K562 (cell line): ENCODE measurements around the gene ENPP6. TPM values are rescaled to one million over a fixed set of nuclear protein-coding genes. Genes with fewer than 3 reads are reported as not detected.

Experiments used
- ATAC-seq: fragments of 200-7000 bp; cut with Tn5 transposase; 3 replicates; pipeline ENCODE4 v1.9.1; 2020; ENCODE audit warnings: moderate library complexity
- BruUV-seq: library from RNA; stranded (reverse); fragments of 400-500 nt; replicated peaks from 2 replicates; lab custom pipeline; 2021; lab: Mats Ljungman, UMichigan
- CTCF ChIA-PET: fragments of 300-600 bp; formaldehyde crosslinking; extraction: SDS; loops from one replicate; lab custom pipeline; 2021; ENCODE audit warnings: low intra/inter-chr PET ratio; lab: Yijun Ruan, JAX
- POLR2A ChIA-PET: fragments of 300-600, 350-650 bp; sonication (Branson Sonifier 250); formaldehyde crosslinking; extraction: SDS; loops from one replicate; lab custom pipeline; 2021; ENCODE audit warnings: antibody characterized with exemption, inconsistent platforms; lab: Yijun Ruan, JAX
- DNase-seq, 4 experiments: peaks; one replicate each; pipeline versions ENCODE4 v3.0.0 to v3.0.0-alpha.2; 2011 to 2018; ENCODE audit warnings: low spot score in 3 of 4, mixed read lengths in 3 of 4; ENCODE audit errors: extremely low read depth in 1 of 4
- FAIRE-seq: peaks from 2 replicates; lab custom pipeline; 2011; peaks lifted over from hg19 to GRCh38; lab: Jason Lieb, UNC
- H2AFZ ChIP-seq: 2 replicates; pipeline ENCODE4 v1.6.0; 2011; ENCODE audit warnings: low read depth, low read length, control low read depth, inconsistent platforms
- H3K27ac ChIP-seq: fragments of 200-600 bp; 3 replicates; pipeline ENCODE4 v1.8.0; 2011; ENCODE audit warnings: low read depth, mild to moderate bottlenecking, control low read depth, inconsistent platforms, low read length, moderate library complexity, mixed read lengths; ENCODE audit errors: extremely low read depth
- H3K27me3 ChIP-seq, 2 experiments: fragments of 300-600 bp in 1 of 2; 2 replicates in 1 of 2; 3 replicates in 1 of 2; pipeline versions ENCODE4 v1.6.0 to v1.8.0; 2011; ENCODE audit warnings: inconsistent platforms in 2 of 2, low read length in 2 of 2, mild to moderate bottlenecking in 1 of 2, mixed read lengths in 1 of 2, moderate library complexity in 1 of 2; ENCODE audit not compliant: control insufficient read depth in 2 of 2, insufficient read depth in 2 of 2
- H3K36me3 ChIP-seq: fragments of 300-600 bp; 3 replicates; pipeline ENCODE4 v1.8.0; 2011; ENCODE audit warnings: mild to moderate bottlenecking, low read length, inconsistent platforms; ENCODE audit not compliant: control insufficient read depth, insufficient read depth
- H3K4me1 ChIP-seq, 2 experiments: fragments of 200-600 bp in 1 of 2; replicated peaks in 1 of 2; 2 replicates in 1 of 2; 3 replicates in 1 of 2; pipeline versions ENCODE4 v1.5.1 to v1.8.0; 2011; ENCODE audit warnings: inconsistent platforms in 2 of 2, low read length in 2 of 2, mild to moderate bottlenecking in 1 of 2, mixed read lengths in 1 of 2, moderate library complexity in 1 of 2; ENCODE audit not compliant: control insufficient read depth in 2 of 2, insufficient read depth in 2 of 2
- H3K4me2 ChIP-seq: 2 replicates; pipeline ENCODE4 v1.6.1; 2011; ENCODE audit warnings: low read length, control low read depth, inconsistent platforms, mixed read lengths; ENCODE audit not compliant: insufficient read depth
- H3K4me3 ChIP-seq: fragments of 200-600 bp; sonication (generic), shearing (Covaris generic); 2 replicates; pipeline ENCODE4 v1.5.1; 2016; ENCODE audit warnings: control low read depth, inconsistent platforms
- H3K79me2 ChIP-seq: fragments of 200-600 bp; 3 replicates; pipeline ENCODE4 v1.8.0; 2011; ENCODE audit warnings: low read length, inconsistent platforms; ENCODE audit not compliant: control insufficient read depth, insufficient read depth
- H3K9ac ChIP-seq, 2 experiments: 2 replicates each; pipeline versions ENCODE4 v1.6.0 to v1.6.1; 2011; ENCODE audit warnings: low read depth in 2 of 2, low read length in 2 of 2, control low read depth in 1 of 2, inconsistent platforms in 1 of 2, mild to moderate bottlenecking in 1 of 2, mixed read lengths in 1 of 2; ENCODE audit not compliant: insufficient read depth in 1 of 2
- H3K9me1 ChIP-seq: one replicate; pipeline ENCODE4 v1.6.0; 2011; ENCODE audit warnings: inconsistent platforms, mild to moderate bottlenecking, low read length, moderate library complexity; ENCODE audit not compliant: control insufficient read depth, insufficient read depth
- H3K9me3 ChIP-seq: replicated peaks from 2 replicates; pipeline ENCODE4 v1.5.1; 2011; ENCODE audit warnings: low read depth, low read length, inconsistent platforms; ENCODE audit not compliant: control insufficient read depth, insufficient read depth
- H4K20me1 ChIP-seq: replicated peaks from 2 replicates; pipeline ENCODE4 v1.6.1; 2011; ENCODE audit warnings: low read length, inconsistent platforms, mixed read lengths; ENCODE audit not compliant: control insufficient read depth, insufficient read depth
- HMG20A ChIP-seq: fragments of 450-650 bp; formaldehyde crosslinking; conservative IDR thresholded peaks from 2 replicates; pipeline ENCODE4 v1.4.0; 2020; ENCODE audit warnings: mild to moderate bottlenecking, mixed read lengths
- MAFF ChIP-seq: IDR thresholded peaks from 2 replicates; pipeline ENCODE4 v1.6.1; 2012; ENCODE audit warnings: low read length, improper control_type of control experiment
- MNT ChIP-seq, 2 experiments: fragments of 450-650 bp; conservative IDR thresholded peaks; 2 replicates each; pipeline ENCODE4 v1.6.1; 2017; ENCODE audit warnings: mild to moderate bottlenecking in 2 of 2, moderate library complexity in 2 of 2
- NCOA1 ChIP-seq: fragments of 450-650 bp; IDR thresholded peaks from 2 replicates; pipeline ENCODE4 v1.6.1; 2016; ENCODE audit warnings: low read depth
- NONO ChIP-seq, 2 experiments: fragments of 200-400 bp in 1 of 2; fragments of 450-650 bp in 1 of 2; formaldehyde crosslinking in 1 of 2; IDR thresholded peaks; 2 replicates each; pipeline ENCODE4 v1.6.1; 2017; ENCODE audit warnings: low read depth in 2 of 2, mild to moderate bottlenecking in 2 of 2, moderate library complexity in 2 of 2, low read length in 1 of 2
- PHF21A ChIP-seq: fragments of 450-650 bp; IDR thresholded peaks from 2 replicates; pipeline ENCODE4 v1.6.1; 2017; ENCODE audit warnings: low read depth, borderline replicate concordance
- RBBP5 ChIP-seq: fragments of 200-600 bp; sonication (generic); IDR thresholded peaks from 2 replicates; pipeline ENCODE4 v1.6.1; 2012; ENCODE audit warnings: borderline replicate concordance, mild to moderate bottlenecking, low read length, control low read depth, inconsistent platforms; ENCODE audit not compliant: insufficient read depth, poor library complexity, severe bottlenecking
- SREBF2 ChIP-seq: sonication (generic); formaldehyde crosslinking; IDR thresholded peaks from 2 replicates; pipeline ENCODE4 v1.4.0; 2020; ENCODE audit warnings: mild to moderate bottlenecking, missing genetic modification reagents
- TCF3 ChIP-seq: sonication (generic); formaldehyde crosslinking; IDR thresholded peaks from 2 replicates; pipeline ENCODE4 v1.4.0; 2020; ENCODE audit warnings: mild to moderate bottlenecking, missing genetic modification reagents
- ZC3H8 ChIP-seq: fragments of 450-650 bp; IDR thresholded peaks from 2 replicates; pipeline ENCODE4 v1.6.1; 2017
- ZNF551 ChIP-seq: fragments of 250-450 bp; sonication (Bioruptor Pico); IDR thresholded peaks from 2 replicates; pipeline ENCODE4 v1.5.0; 2021; ENCODE audit warnings: mild to moderate bottlenecking, moderate library complexity
- ZNF584 ChIP-seq: fragments of 200-800 bp; sonication (Bioruptor generic); IDR thresholded peaks from 2 replicates; pipeline ENCODE4 v1.6.1; 2016; ENCODE audit warnings: low read depth, mild to moderate bottlenecking, missing genetic modification characterization, missing compliant biosample characterization
- ZNF766 ChIP-seq: fragments of 200-800 bp; sonication (Bioruptor generic); conservative IDR thresholded peaks from 2 replicates; pipeline ENCODE4 v1.6.1; 2016; ENCODE audit warnings: missing genetic modification characterization, missing compliant biosample characterization
- WGBS: fragments of 100-300 bp; shearing (Covaris generic); methylation state at CpG from one replicate; pipeline ENCODE4 v1.1.6; 2016; ENCODE audit warnings: low coverage, mixed read lengths; ENCODE audit not compliant: insufficient coverage; ENCODE audit errors: missing lambda C conversion rate; 5-methylcytosine and 5-hydroxymethylcytosine counted together
- in situ Hi-C: fragments of 300-500 bp; cut with MboI; formaldehyde crosslinking; loops from 4 replicates; pipeline ENCODE4 v1.15.0; 2018; ENCODE audit warnings: inconsistent platforms, mixed read lengths
- intact Hi-C: fragments of 100-400 bp; cut with micrococcal nuclease; formaldehyde crosslinking; loops from 2 replicates; pipeline ENCODE4 v1.14.2; 2022
- polyA plus RNA-seq, 8 experiments: library from polyadenylated mRNA; depleted of rRNA in 4 of 8; stranded (reverse) in 5 of 8; unstranded in 3 of 8; fragments of >200 nt; fragmentation: Nextera tagmentation in 2 of 8; fragmentation: Illumina TruSeq in 1 of 8; extraction: Ambion mirVana in 2 of 8; extraction: Trizol in 1 of 8; gene quantifications; 2 replicates each; pipeline versions ENCODE4 v1.2.1 to v1.2.3, GENCODE V29; 2011 to 2014; ENCODE audit warnings: inconsistent platforms in 1 of 8, missing spikeins in 1 of 8
- total RNA-seq, 7 experiments: library from RNA; depleted of rRNA in 6 of 7; stranded (reverse); fragments of >200 nt in 6 of 7; fragmentation: Illumina TruSeq in 2 of 7; extraction: Trizol in 2 of 7; gene quantifications; 2 replicates each; pipeline versions ENCODE4 v1.2.1 to v1.2.3, GENCODE V29; 2011 to 2021; ENCODE audit warnings: low replicate concordance in 1 of 7
- TF ChIP-seq, protein P1 (sequence below): fragments of 450-650 bp; formaldehyde crosslinking; IDR thresholded peaks from 2 replicates; pipeline ENCODE4 v1.4.0; 2020; ENCODE audit warnings: mild to moderate bottlenecking, moderate library complexity
- TF ChIP-seq, protein P2 (sequence below): sonication (generic); formaldehyde crosslinking; IDR thresholded peaks from 2 replicates; pipeline ENCODE4 v1.5.0; 2020; ENCODE audit warnings: missing genetic modification reagents
- TF ChIP-seq, protein P3 (sequence below): fragments of 450-650 bp; formaldehyde crosslinking; IDR thresholded peaks from 2 replicates; pipeline ENCODE4 v1.4.0; 2022; ENCODE audit warnings: mild to moderate bottlenecking, moderate library complexity

The ENPP6 gene
- total and polyA plus RNA-seq, 9 of the 15 experiments (the other 6 are each of a cell fraction or from before 2014, with no cell fraction given), result 0.29 TPM; not detected in 8

DNA sequence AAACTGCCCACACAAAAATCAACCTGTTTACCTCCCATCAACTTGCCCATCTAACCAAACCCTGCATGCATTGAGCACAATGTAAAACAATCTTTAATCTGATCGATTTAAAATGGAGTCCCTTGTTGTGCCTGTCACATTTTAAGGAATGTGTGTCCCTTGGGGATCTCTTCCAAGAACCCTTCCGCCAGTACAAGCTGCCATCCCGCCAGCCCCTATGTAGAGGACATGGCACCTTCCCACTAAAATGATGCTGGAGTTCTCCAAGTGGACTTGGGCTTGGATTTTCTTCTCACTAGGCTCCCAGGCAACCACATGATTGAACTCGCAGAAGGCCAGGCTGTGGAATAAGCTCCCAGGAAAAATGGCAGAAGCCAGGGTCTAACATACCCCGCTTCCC, 45.8 kb upstream of the ENPP6 start:
- Histone ChIP-seq H3K27ac (no peak overlapping the region), H3K9me1 (no peaks in the 10 kb centered on the region), H2AFZ (peak overlapping the region; percentile 73), H3K27me3 (peaks cover under 1 to 3% of the 10 kb centered on the region in 2 experiments; a peak in 3 of 5 replicates), H3K4me2 (peak overlapping the region; percentile 47; the same call in 1 of the 2 replicates), H3K9ac (no peak overlapping the region), H4K20me1 (no peaks in the 10 kb centered on the region), H3K9me3 (no peaks in the 10 kb centered on the region), H3K36me3 (no peaks in the 10 kb centered on the region), H3K4me1 (peaks cover 0 to 19% of the 10 kb centered on the region in 2 experiments; a peak in 3 of 5 replicates), H3K79me2 (no peaks in the 10 kb centered on the region), H3K4me3 (no peak overlapping the region)
- WGBS, result 9% methylated on average over 5 of the region's 5 CpGs
- in situ Hi-C loops, result no loop called here
- CTCF ChIA-PET, result interaction anchor here (3.6 kb wide), 1 partner anchor 275 kb away, joined by 31 read pairs; no protein-coding TSS in a partner anchor
- no TSS peak for BruUV-seq
- intact Hi-C loops, result loop anchor here (5.0 to 10.0 kb wide), 2 partner anchors 384 to 471 kb away; partner anchors contain the start of genes CASP3, CENPU and PRIMPOL
- no peak for ATAC-seq
- POLR2A ChIA-PET, result interaction anchor here (1.0 to 1.1 kb wide), 3 partner anchors 273 to 471 kb away, joined by 3 to 6 read pairs (median 4); partner anchors contain the start of genes CASP3 and CENPU
- DNase-seq, result no peak
- no peak for FAIRE-seq
- TF ChIP-seq HMG20A (no peak), NCOA1 (no peak), MAFF (no peak), SREBF2 (CRISPR knock-in tag) (no peak), ZC3H8 (no peak), ZNF766 (CRISPR knock-in tag) (no peak), TCF3 (no peak), PHF21A (no peak), ZNF551 (CRISPR knock-in tag) (no peak), RBBP5 (no peak), NONO (IDR thresholded peaks at IDR 0.05; ENCODE audit: low read depth in 2 of 2, low read length in 1 of 2) (no peak), MNT (conservative IDR thresholded peaks at IDR 0.05) (no peak), ZNF584 (CRISPR knock-in tag) (no peak)
- TF ChIP-seq, protein P1, sequence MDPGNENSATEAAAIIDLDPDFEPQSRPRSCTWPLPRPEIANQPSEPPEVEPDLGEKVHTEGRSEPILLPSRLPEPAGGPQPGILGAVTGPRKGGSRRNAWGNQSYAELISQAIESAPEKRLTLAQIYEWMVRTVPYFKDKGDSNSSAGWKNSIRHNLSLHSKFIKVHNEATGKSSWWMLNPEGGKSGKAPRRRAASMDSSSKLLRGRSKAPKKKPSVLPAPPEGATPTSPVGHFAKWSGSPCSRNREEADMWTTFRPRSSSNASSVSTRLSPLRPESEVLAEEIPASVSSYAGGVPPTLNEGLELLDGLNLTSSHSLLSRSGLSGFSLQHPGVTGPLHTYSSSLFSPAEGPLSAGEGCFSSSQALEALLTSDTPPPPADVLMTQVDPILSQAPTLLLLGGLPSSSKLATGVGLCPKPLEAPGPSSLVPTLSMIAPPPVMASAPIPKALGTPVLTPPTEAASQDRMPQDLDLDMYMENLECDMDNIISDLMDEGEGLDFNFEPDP (CRISPR knock-in tag), result no peak
- TF ChIP-seq, protein P2, sequence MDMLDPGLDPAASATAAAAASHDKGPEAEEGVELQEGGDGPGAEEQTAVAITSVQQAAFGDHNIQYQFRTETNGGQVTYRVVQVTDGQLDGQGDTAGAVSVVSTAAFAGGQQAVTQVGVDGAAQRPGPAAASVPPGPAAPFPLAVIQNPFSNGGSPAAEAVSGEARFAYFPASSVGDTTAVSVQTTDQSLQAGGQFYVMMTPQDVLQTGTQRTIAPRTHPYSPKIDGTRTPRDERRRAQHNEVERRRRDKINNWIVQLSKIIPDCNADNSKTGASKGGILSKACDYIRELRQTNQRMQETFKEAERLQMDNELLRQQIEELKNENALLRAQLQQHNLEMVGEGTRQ (CRISPR knock-in tag), result no peak
- TF ChIP-seq, protein P3, sequence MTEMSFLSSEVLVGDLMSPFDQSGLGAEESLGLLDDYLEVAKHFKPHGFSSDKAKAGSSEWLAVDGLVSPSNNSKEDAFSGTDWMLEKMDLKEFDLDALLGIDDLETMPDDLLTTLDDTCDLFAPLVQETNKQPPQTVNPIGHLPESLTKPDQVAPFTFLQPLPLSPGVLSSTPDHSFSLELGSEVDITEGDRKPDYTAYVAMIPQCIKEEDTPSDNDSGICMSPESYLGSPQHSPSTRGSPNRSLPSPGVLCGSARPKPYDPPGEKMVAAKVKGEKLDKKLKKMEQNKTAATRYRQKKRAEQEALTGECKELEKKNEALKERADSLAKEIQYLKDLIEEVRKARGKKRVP, result no peak
